GM23248 (cell line): ENCODE data around the gene TSPAN2. TPM values are rescaled to one million over a fixed set of nuclear protein-coding genes. Genes with fewer than 3 reads are reported as not detected.

Source experiments
- DNase-seq: peaks from one replicate; pipeline ENCODE4 v3.0.0-alpha.2; 2015
- H2AFZ ChIP-seq: fragments of 200-600 bp; sonication (generic); 2 replicates; pipeline ENCODE4 v1.6.1; 2016; ENCODE audit warnings: antibody characterized with exemption
- H3F3A ChIP-seq: fragments of 200-600 bp; sonication (generic); 2 replicates; pipeline ENCODE4 v1.6.1; 2016; ENCODE audit warnings: mild to moderate bottlenecking, antibody characterized with exemption, mixed run types; ENCODE audit not compliant: insufficient read depth
- H3K27ac ChIP-seq: fragments of 200-600 bp; sonication (generic); 2 replicates; pipeline ENCODE4 v1.5.1; 2016; ENCODE audit warnings: mild to moderate bottlenecking
- H3K27me3 ChIP-seq: fragments of 200-600 bp; sonication (generic); replicated peaks from 2 replicates; pipeline ENCODE4 v1.6.1; 2016; ENCODE audit warnings: mild to moderate bottlenecking; ENCODE audit not compliant: insufficient read depth
- H3K36me3 ChIP-seq: fragments of 200-600 bp; sonication (generic); 2 replicates; pipeline ENCODE4 v1.6.1; 2016; ENCODE audit warnings: low read depth, mild to moderate bottlenecking
- H3K4me1 ChIP-seq: fragments of 200-600 bp; sonication (generic); 2 replicates; pipeline ENCODE4 v1.6.1; 2016; ENCODE audit warnings: mild to moderate bottlenecking; ENCODE audit not compliant: insufficient read depth
- H3K4me2 ChIP-seq: fragments of 200-600 bp; sonication (generic); one replicate; pipeline ENCODE4 v1.6.1; 2016; ENCODE audit warnings: mild to moderate bottlenecking; ENCODE audit not compliant: unreplicated experiment
- H3K4me3 ChIP-seq: fragments of 200-600 bp; sonication (generic); 2 replicates; pipeline ENCODE4 v1.5.1; 2016; ENCODE audit warnings: mild to moderate bottlenecking
- H3K79me2 ChIP-seq: fragments of 200-600 bp; sonication (generic); 2 replicates; pipeline ENCODE4 v1.6.1; 2016; ENCODE audit warnings: mild to moderate bottlenecking; ENCODE audit not compliant: insufficient read depth
- H3K9ac ChIP-seq: fragments of 200-600 bp; sonication (generic); 2 replicates; pipeline ENCODE4 v1.6.1; 2016; ENCODE audit warnings: mild to moderate bottlenecking
- H3K9me2 ChIP-seq: fragments of 200-600 bp; sonication (generic); 2 replicates; pipeline ENCODE4 v1.6.1; 2016; ENCODE audit warnings: mixed run types, mild to moderate bottlenecking, moderate library complexity; ENCODE audit not compliant: insufficient read depth
- H3K9me3 ChIP-seq: fragments of 200-600 bp; sonication (generic); one replicate; pipeline ENCODE4 v1.6.1; 2017; ENCODE audit warnings: low read depth
- H4K20me1 ChIP-seq: fragments of 200-600 bp; sonication (generic); 2 replicates; pipeline ENCODE4 v1.6.0; 2016; ENCODE audit not compliant: insufficient read depth
- EZH2 ChIP-seq: fragments of 200-600 bp; sonication (generic); IDR thresholded peaks from 2 replicates; pipeline ENCODE4 v1.6.1; 2018; ENCODE audit warnings: antibody characterized with exemption, mild to moderate bottlenecking; ENCODE audit not compliant: insufficient read depth, poor library complexity, severe bottlenecking
- EZH2phosphoT487 ChIP-seq: fragments of 200-600 bp; sonication (generic); IDR thresholded peaks from 2 replicates; pipeline ENCODE4 v1.6.1; 2018; ENCODE audit warnings: antibody characterized with exemption, moderate library complexity, mild to moderate bottlenecking, low read depth; ENCODE audit not compliant: insufficient read depth
- WGBS, 2 experiments: methylation state at CpG; one replicate each; pipeline ENCODE4 v1.1.6; 2015 to 2017; ENCODE audit warnings: low lambda C conversion rate in 2 of 2, low coverage in 1 of 2; ENCODE audit errors: missing lambda C conversion rate in 2 of 2; 5-methylcytosine and 5-hydroxymethylcytosine counted together
- in situ Hi-C: fragments of 300-500 bp; cut with MboI; formaldehyde crosslinking; loops from 2 replicates; pipeline ENCODE4 v1.15.0; 2020
- polyA plus RNA-seq: library from polyadenylated mRNA; unstranded; fragments of >200 nt; fragmentation: Nextera tagmentation; extraction: Ambion mirVana; gene quantifications from 2 replicates; pipeline ENCODE4 v1.2.1, GENCODE V29; 2016
- total RNA-seq: library from RNA; depleted of rRNA; stranded (reverse); fragments of >200 nt; shearing (Covaris generic); gene quantifications from 2 replicates; pipeline ENCODE4 v1.2.3, GENCODE V29; 2014

The TSPAN2 gene
- total and polyA plus RNA-seq, 2 experiments from 2014 or later: 2.7 to 10.1 TPM

DNA sequence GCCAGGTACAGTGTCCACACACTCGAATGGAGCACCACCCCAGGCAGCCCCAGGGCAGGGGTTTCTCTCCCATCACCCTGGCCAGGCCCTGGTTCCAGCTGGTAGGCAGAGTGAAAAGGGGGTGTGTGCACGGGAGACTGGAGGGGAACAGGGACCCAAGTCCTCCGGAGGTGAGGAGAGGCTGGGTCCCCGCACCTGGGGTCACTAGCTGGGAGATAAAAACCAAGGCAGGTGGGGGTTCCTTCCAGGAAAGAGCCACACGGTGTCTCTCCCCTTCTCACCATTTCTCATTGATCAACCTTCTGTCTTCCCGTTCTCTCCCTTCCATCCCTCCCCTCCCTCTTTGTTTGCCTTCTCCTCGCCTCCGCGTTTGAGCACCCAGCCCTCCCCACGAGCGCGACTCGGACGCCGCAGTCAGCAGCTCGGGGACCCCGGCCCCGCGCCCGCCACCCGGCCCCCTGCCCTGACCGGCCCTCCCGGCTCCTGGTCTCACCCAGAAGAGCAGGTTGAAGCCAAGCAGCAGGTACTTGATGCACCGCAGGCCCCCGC is 358 bp downstream of the TSPAN2 start:
- DNase-seq: no peak
- Histone ChIP-seq H3K79me2 (no peaks in the 10 kb centered on the region), H3K4me2 (peak overlapping the region; percentile 86), H3K9ac (peak overlapping the region; percentile 71), H3K4me1 (peaks cover 14% of the 10 kb centered on the region), H3F3A (0 out of 2 replicates have a peak, but pooled peaks cover 14% of the 10 kb centered on the region), H3K27me3 (no peaks in the 10 kb centered on the region), H3K36me3 (no peaks in the 10 kb centered on the region), H3K9me2 (no peaks in the 10 kb centered on the region), H2AFZ (peak overlapping the region; percentile 85), H4K20me1 (no peaks in the 10 kb centered on the region), H3K9me3 (no peaks in the 10 kb centered on the region), H3K27ac (no peak overlapping the region), H3K4me3 (peak overlapping the region; percentile 78)
- in situ Hi-C loops: no loop called here
- 12 to 32% methylated on average over 4 to 25 of the region's 25 CpGs for WGBS, 2 experiments
- TF ChIP-seq EZH2 (no peak), EZH2phosphoT487 (no peak)

GRCh38 chr1:115088115-115088778 is 1.1 kb downstream of the TSPAN2 start:
- H2AFZ ChIP-seq: no peak overlapping the region
- WGBS, 2 experiments: 84 to 88% methylated on average over 5 of the region's 5 CpGs
- no peaks in the 10 kb centered on the region for H4K20me1 ChIP-seq
- no peaks in the 10 kb centered on the region for H3K36me3 ChIP-seq
- H3K27ac ChIP-seq: no peak overlapping the region
- no peak for TF ChIP-seq EZH2
- TF ChIP-seq EZH2phosphoT487: no peak
- H3K9ac ChIP-seq: no peak overlapping the region
- H3K79me2 ChIP-seq: no peaks in the 10 kb centered on the region
- H3F3A ChIP-seq: 0 out of 2 replicates have a peak, but pooled peaks cover 14% of the 10 kb centered on the region
- in situ Hi-C loops: no loop called here
- peaks cover 14% of the 10 kb centered on the region for H3K4me1 ChIP-seq
- no peaks in the 10 kb centered on the region for H3K9me2 ChIP-seq
- H3K4me2 ChIP-seq: no peak overlapping the region
- DNase-seq: no peak
- no peaks in the 10 kb centered on the region for H3K27me3 ChIP-seq
- peak overlapping the region; percentile 78; the same call in 1 of the 2 replicates for H3K4me3 ChIP-seq
- H3K9me3 ChIP-seq: no peaks in the 10 kb centered on the region

- Histone ChIP-seq H3K4me3 (no peak overlapping the region), H3K9me2 (no peaks in the 10 kb centered on the region), H3F3A (0 out of 2 replicates have a peak, but pooled peaks cover 13% of the 10 kb centered on the region), H3K27me3 (no peaks in the 10 kb centered on the region), H3K9ac (no peak overlapping the region), H3K4me1 (peaks cover 14% of the 10 kb centered on the region), H4K20me1 (no peaks in the 10 kb centered on the region), H3K4me2 (no peak overlapping the region), H3K36me3 (no peaks in the 10 kb centered on the region), H3K9me3 (no peaks in the 10 kb centered on the region), H2AFZ (no peak overlapping the region), H3K27ac (no peak overlapping the region), H3K79me2 (no peaks in the 10 kb centered on the region)
- TF ChIP-seq EZH2 (no peak), EZH2phosphoT487 (no peak)
- in situ Hi-C loops: no loop called here
- 83 to 86% methylated on average over 9 of the region's 9 CpGs for WGBS, 2 experiments
- DNase-seq: no peak
Observed at GRCh38 chr1:115086176-115086830, 3.0 kb downstream of the TSPAN2 start.

- no peak overlapping the region for H3K4me3 ChIP-seq
- no peaks in the 10 kb centered on the region for H3K27me3 ChIP-seq
- TF ChIP-seq EZH2phosphoT487: no peak
- TF ChIP-seq EZH2: no peak
- H3F3A ChIP-seq: 0 out of 2 replicates have a peak, but pooled peaks cover under 1% of the 10 kb centered on the region
- no peaks in the 10 kb centered on the region for H4K20me1 ChIP-seq
- no peaks in the 10 kb centered on the region for H3K36me3 ChIP-seq
- 83 to 85% methylated on average over 9 of the region's 9 CpGs for WGBS, 2 experiments
- in situ Hi-C loops: no loop called here
- no peaks in the 10 kb centered on the region for H3K79me2 ChIP-seq
- DNase-seq: no peak
- no peak overlapping the region for H3K4me2 ChIP-seq
- H2AFZ ChIP-seq: no peak overlapping the region
- no peaks in the 10 kb centered on the region for H3K9me2 ChIP-seq
- peaks cover 5% of the 10 kb centered on the region; the same call in 1 of the 2 replicates for H3K4me1 ChIP-seq
- H3K9me3 ChIP-seq: no peaks in the 10 kb centered on the region
- no peak overlapping the region for H3K9ac ChIP-seq
- no peak overlapping the region for H3K27ac ChIP-seq
Observed at GRCh38 chr1:115084902-115085511, 4.3 kb downstream of the TSPAN2 start.
